Measurements from ENCODE around the gene CNPY1.

DNA sequence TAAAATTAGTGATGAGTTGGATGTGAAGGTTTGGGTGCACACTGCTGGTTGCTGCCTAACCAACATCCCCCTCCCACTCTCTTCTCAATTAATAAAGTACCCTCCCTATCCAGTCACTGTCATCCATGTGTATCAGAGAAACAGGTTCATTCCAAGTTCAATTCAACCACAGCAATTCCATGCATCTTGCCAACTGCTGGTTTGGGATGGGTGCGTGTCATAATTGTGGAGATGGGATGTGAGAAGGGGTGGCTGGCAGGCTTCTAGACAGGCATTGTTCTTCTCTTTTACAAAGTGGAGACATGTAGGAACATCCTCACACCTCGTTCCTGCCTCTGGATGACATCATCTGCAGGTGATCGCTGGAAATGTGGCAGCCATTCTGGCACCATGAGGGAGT lies 7.5 kb upstream of the CNPY1 start:
- TF ChIP-seq CTCF (IDR thresholded peaks at IDR 0.05): no peak
- no peak for TF ChIP-seq POLR2A (IDR thresholded peaks at IDR 0.05)

Data from thyroid gland (tissue), 4 donors.